HEK293T (cell line): Measurements from ENCODE around the gene INSC.

Experiments
- CTCF ChIA-PET: fragments of 350-600 bp; formaldehyde crosslinking; extraction: SDS; loops from one replicate; lab custom pipeline; 2021; ENCODE audit warnings: antibody characterized with exemption, inconsistent platforms; lab: Yijun Ruan, JAX
- POLR2A ChIA-PET: fragments of 350-600 bp; formaldehyde crosslinking; extraction: SDS; loops from one replicate; lab custom pipeline; 2020; ENCODE audit warnings: antibody characterized with exemption, inconsistent platforms; lab: Yijun Ruan, JAX
- DNase-seq: peaks from one replicate; pipeline ENCODE4 v3.0.0; 2012; ENCODE audit warnings: mixed read lengths; ENCODE audit errors: extremely low spot score
- ARNT ChIP-seq: fragments of 450-650 bp; IDR thresholded peaks from 2 replicates; pipeline ENCODE4 v1.6.1; 2017; ENCODE audit warnings: mild to moderate bottlenecking
- BHLHE40 ChIP-seq: fragments of 450-650 bp; IDR thresholded peaks from 2 replicates; pipeline ENCODE4 v1.6.1; 2016; ENCODE audit warnings: mild to moderate bottlenecking, moderate library complexity, borderline replicate concordance
- CTBP1 ChIP-seq: fragments of 450-650 bp; IDR thresholded peaks from 2 replicates; pipeline ENCODE4 v1.6.1; 2016; ENCODE audit warnings: borderline replicate concordance
- ELF4 ChIP-seq: fragments of 450-650 bp; IDR thresholded peaks from 2 replicates; pipeline ENCODE4 v1.6.1; 2017; ENCODE audit warnings: antibody characterized with exemption
- FOXA1 ChIP-seq: fragments of 450-650 bp; IDR thresholded peaks from 2 replicates; pipeline ENCODE4 v1.6.1; 2016; ENCODE audit warnings: mild to moderate bottlenecking
- FOXK2 ChIP-seq: fragments of 450-650 bp; IDR thresholded peaks from 2 replicates; pipeline ENCODE4 v1.6.1; 2016; ENCODE audit warnings: mild to moderate bottlenecking
- FOXM1 ChIP-seq: fragments of 450-650 bp; IDR thresholded peaks from 2 replicates; pipeline ENCODE4 v1.6.1; 2017; ENCODE audit warnings: mild to moderate bottlenecking, borderline replicate concordance
- HDGF ChIP-seq: fragments of 450-650 bp; IDR thresholded peaks from 2 replicates; pipeline ENCODE4 v1.6.1; 2017; ENCODE audit warnings: antibody characterized with exemption, borderline replicate concordance
- L3MBTL2 ChIP-seq: fragments of 450-650 bp; conservative IDR thresholded peaks from 2 replicates; pipeline ENCODE4 v1.6.1; 2016; ENCODE audit warnings: mild to moderate bottlenecking
- LEF1 ChIP-seq: fragments of 450-650 bp; IDR thresholded peaks from 2 replicates; pipeline ENCODE4 v1.6.1; 2017; ENCODE audit warnings: mild to moderate bottlenecking, borderline replicate concordance
- NFRKB ChIP-seq: fragments of 450-650 bp; IDR thresholded peaks from 2 replicates; pipeline ENCODE4 v1.6.1; 2016; ENCODE audit warnings: mild to moderate bottlenecking, moderate library complexity
- SP1 ChIP-seq: fragments of 450-650 bp; IDR thresholded peaks from 2 replicates; pipeline ENCODE4 v1.6.1; 2017
- SUZ12 ChIP-seq: fragments of 450-650 bp; IDR thresholded peaks from 2 replicates; pipeline ENCODE4 v1.6.1; 2016; ENCODE audit warnings: mild to moderate bottlenecking
- TARDBP ChIP-seq: fragments of 450-650 bp; IDR thresholded peaks from 2 replicates; pipeline ENCODE4 v1.6.1; 2016
- ZNF384 ChIP-seq: fragments of 450-650 bp; IDR thresholded peaks from 2 replicates; pipeline ENCODE4 v1.6.1; 2016
- TF ChIP-seq, protein P1 (sequence below): fragments of 450-650 bp; IDR thresholded peaks from 2 replicates; pipeline ENCODE4 v1.6.1; 2016

Gene INSC

DNA sequence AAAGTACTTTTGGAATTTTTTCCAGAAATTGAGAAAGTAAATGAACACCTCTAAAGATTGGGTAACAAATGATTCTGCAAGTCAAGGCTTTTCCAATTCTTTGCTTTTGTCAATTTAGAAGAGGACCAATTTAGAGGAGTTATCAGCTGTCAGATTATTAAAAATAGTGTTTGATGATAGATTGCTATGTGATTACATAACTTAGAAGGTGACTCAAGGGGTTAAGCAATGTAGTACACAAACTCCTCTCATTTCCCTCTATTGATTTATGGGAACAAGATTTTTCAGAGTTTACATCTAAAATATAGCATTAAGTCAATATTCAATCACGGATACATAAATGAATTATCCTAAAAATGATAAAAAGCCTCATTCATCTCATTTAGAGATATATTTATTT, 70.3 kb downstream of the INSC start:
- POLR2A ChIA-PET, result no interaction called here

DNA sequence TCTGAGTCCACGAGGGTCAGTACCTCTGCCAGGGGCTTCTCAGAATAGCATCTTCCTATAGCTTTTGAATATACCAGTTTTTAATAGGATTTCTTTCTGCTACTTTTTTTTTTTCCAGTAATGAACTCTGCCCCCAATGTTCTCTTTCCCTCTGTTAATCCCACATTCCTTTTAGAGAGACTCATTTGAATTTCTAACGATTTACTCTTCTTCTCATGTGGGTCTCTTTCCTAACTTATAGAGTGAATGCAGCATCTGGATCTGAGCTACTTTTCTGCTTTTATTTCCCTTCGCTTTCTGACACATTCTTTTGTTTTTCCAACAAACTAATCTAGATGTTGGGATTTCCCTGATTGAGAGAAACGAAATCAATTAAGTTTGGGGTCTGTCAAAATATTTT, 71.4 kb downstream of the INSC start:
- ChIA-PET POLR2A (no interaction called here), CTCF (no interaction called here)
- no peak for DNase-seq
- TF ChIP-seq ARNT, result no peak
- no peak for TF ChIP-seq CTBP1
- no peak for TF ChIP-seq FOXA1
- no peak for TF ChIP-seq L3MBTL2
- TF ChIP-seq HDGF, result no peak
- TF ChIP-seq ZNF384, result no peak
- TF ChIP-seq, protein P1, sequence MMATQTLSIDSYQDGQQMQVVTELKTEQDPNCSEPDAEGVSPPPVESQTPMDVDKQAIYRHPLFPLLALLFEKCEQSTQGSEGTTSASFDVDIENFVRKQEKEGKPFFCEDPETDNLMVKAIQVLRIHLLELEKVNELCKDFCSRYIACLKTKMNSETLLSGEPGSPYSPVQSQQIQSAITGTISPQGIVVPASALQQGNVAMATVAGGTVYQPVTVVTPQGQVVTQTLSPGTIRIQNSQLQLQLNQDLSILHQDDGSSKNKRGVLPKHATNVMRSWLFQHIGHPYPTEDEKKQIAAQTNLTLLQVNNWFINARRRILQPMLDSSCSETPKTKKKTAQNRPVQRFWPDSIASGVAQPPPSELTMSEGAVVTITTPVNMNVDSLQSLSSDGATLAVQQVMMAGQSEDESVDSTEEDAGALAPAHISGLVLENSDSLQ, result no peak
- TF ChIP-seq NFRKB, result no peak
- no peak for TF ChIP-seq TARDBP
- no peak for TF ChIP-seq LEF1
- no peak for TF ChIP-seq ELF4
- no peak for TF ChIP-seq FOXK2
- no peak for TF ChIP-seq SP1
- TF ChIP-seq FOXM1, result no peak
- TF ChIP-seq BHLHE40, result no peak
- no peak for TF ChIP-seq SUZ12

More for the DNA sequence above, 70.3 kb downstream of the INSC start:
- CTCF ChIA-PET, result no interaction called here
- TF ChIP-seq LEF1 (no peak), L3MBTL2 (no peak), BHLHE40 (no peak)
- DNase-seq, result no peak

DNA sequence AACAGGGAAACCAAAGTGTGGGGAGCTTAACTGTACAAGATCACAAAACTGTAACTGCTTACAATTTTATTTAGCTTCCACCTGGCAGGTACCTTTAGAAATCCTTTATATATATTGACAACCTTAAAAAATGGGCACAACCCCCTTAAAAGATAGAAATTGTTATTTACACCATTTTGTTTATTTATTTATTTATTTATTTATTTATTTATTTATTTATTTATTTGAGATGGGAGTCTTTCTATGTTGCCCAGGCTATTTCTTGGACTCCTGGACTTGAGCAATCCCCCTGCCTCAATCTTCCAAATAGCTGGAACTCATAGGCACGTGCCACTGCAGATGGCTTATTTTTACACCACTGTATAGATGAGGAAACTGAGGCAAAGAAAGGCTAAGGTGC, 74.5 kb downstream of the INSC start:
- CTCF ChIA-PET, result no interaction called here
- POLR2A ChIA-PET, result no interaction called here
- DNase-seq, result no peak
- no peak for TF ChIP-seq L3MBTL2
- no peak for TF ChIP-seq LEF1
- TF ChIP-seq HDGF, result no peak
- no peak for TF ChIP-seq ARNT
- TF ChIP-seq FOXK2, result no peak
- no peak for TF ChIP-seq CTBP1
- TF ChIP-seq, protein P1, result no peak
- TF ChIP-seq SUZ12, result no peak
- TF ChIP-seq FOXM1, result no peak
- no peak for TF ChIP-seq NFRKB
- TF ChIP-seq SP1, result no peak
- TF ChIP-seq ELF4, result no peak

DNA sequence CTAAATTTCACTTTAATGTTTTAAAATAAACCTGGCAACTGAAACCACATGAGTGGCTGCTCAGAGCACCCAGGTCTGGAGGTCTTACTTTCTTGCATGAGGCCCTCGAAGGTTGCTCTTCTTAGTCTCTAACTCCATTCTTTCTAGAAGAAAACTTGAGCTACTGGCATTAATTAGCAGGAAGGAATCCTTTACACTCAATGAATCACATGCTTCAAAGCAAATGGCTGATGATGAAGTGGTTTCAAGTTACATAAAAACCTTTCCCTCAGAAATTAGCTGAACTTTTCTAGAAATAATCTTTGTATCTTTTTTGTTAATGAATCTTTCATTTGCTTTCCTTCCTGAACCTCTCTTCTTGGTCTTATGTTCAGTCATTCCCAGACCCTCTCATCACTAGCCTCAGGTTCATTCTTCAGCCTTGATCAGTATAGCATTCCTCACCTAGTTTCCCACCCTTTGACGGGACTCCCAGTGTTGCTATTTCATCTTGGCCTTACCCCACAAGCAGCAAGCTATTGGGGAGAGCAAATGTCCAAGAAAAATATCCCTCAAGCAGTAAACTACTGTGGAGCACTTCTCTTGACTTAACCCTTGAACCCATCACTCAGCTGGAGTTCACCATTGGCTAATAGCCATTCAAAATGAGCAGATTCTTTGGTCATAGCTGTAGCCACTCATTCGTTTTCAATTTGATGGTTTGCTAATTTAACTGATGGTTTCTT, 75.1 kb downstream of the INSC start:
- DNase-seq, result no peak
- TF ChIP-seq ZNF384, result no peak
- TF ChIP-seq CTBP1, result no peak
- CTCF ChIA-PET, result no interaction called here
- POLR2A ChIA-PET, result no interaction called here

DNA sequence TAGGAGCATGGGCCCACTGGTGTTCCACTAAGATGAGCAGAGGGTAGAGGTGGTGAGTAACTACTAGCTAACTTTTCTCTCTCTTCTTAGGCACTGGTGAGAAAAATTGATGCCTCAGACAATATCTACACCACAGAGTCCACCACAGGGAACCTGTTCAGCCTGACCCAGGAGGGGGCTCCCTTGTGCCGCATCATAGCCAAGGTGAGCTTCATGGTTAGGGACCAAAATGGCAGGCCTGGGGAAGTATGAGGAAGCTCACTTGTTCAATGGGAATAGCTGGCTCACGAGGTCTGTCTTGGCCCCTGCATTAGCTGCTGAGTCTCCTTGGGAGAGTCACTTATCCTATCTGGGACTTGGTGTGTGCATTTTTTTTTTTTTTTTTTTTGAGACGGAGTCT, 75.9 kb downstream of the INSC start:
- POLR2A ChIA-PET, result no interaction called here
- CTCF ChIA-PET, result no interaction called here
- TF ChIP-seq HDGF (no peak), BHLHE40 (no peak), ARNT (no peak), LEF1 (no peak), TARDBP (no peak), FOXA1 (no peak), CTBP1 (no peak), L3MBTL2 (no peak), FOXK2 (no peak), NFRKB (no peak), SUZ12 (no peak), FOXM1 (no peak), ZNF384 (no peak)
- TF ChIP-seq, protein P1, result no peak

DNA sequence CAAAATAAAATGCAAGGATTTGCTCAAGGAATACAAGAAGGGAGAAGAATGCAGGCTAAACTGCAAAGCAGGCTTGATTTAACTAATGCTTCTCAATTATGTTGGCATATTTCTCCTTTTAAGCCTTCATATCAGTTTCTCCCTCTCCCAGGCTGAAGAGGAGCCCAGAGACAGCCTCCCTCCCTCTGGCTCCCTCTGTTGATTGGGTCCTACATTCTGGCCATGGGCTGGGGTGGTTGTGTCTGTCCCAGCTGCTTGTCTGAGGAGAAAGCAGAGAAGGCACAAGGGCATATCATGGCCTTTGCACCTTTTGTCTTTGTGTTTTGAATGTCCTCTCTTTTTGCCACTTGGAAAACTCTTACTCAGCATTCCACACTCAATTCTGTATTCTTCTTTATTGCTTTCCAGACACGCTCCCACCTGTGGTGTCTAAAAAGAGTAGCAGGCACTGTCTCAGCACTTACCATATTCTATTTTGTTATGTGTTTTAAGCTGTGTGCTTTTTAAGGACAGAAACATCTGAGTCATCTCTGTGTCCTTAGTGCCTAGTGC, 77.4 kb downstream of the INSC start:
- POLR2A ChIA-PET, result no interaction called here
- DNase-seq, result no peak
- no peak for TF ChIP-seq TARDBP
- TF ChIP-seq SUZ12, result no peak
- TF ChIP-seq FOXM1, result no peak
- TF ChIP-seq SP1, result no peak
- TF ChIP-seq LEF1, result no peak
- TF ChIP-seq BHLHE40, result no peak
- TF ChIP-seq ELF4, result no peak
- TF ChIP-seq ARNT, result no peak
- no peak for TF ChIP-seq FOXK2
- TF ChIP-seq NFRKB, result no peak
- no peak for TF ChIP-seq FOXA1
- no peak for TF ChIP-seq L3MBTL2
- no peak for TF ChIP-seq CTBP1
- CTCF ChIA-PET, result no interaction called here

More for the DNA sequence above, 75.9 kb downstream of the INSC start:
- no peak for DNase-seq
